Measurements from ENCODE around the gene PARM1.

- TF ChIP-seq CTCF (conservative IDR thresholded peaks at IDR 0.05; ENCODE audit: low read depth, low read length) (no peak), POLR2A (IDR thresholded peaks at IDR 0.05; ENCODE audit: low read depth, low read length) (no peak), RAD21 (IDR thresholded peaks at IDR 0.05; ENCODE audit: low read length) (no peak), RCOR1 (IDR thresholded peaks at IDR 0.05; ENCODE audit: insufficient replicate concordance, low read length) (no peak), FOS (IDR thresholded peaks at IDR 0.05; ENCODE audit: low read depth, low read length) (no peak), BHLHE40 (IDR thresholded peaks at IDR 0.05; ENCODE audit: low read depth, low read length) (no peak), CHD1 (IDR thresholded peaks at IDR 0.05; ENCODE audit: low read depth, low read length) (no peak), CEBPB (IDR thresholded peaks at IDR 0.05; ENCODE audit: low read depth, low read length) (no peak), MXI1 (IDR thresholded peaks at IDR 0.05; ENCODE audit: borderline replicate concordance, low read depth, low read length) (no peak), NFE2L2 (IDR thresholded peaks at IDR 0.05; ENCODE audit: low read depth, low read length) (no peak)
Observed at GRCh38 chr4:75053352-75053751, 120.4 kb downstream of the PARM1 start.
